Articular chondrocyte of knee joint (primary cell): ENCODE measurements around the gene CATSPERZ. TPM values are rescaled to one million over a fixed set of nuclear protein-coding genes. Genes with fewer than 3 reads are reported as not detected.

Experiments used
- small RNA-seq: library from RNA; depleted of rRNA; stranded (forward); fragments of <200 nt; gene quantifications from one replicate; pipeline ENCODE3, GENCODE V24; 2012
- total RNA-seq: library from RNA; depleted of rRNA; stranded (reverse); fragments of >200 nt; gene quantifications from 2 replicates; pipeline ENCODE4 v1.2.3, GENCODE V29; 2012

Gene CATSPERZ, protein sequence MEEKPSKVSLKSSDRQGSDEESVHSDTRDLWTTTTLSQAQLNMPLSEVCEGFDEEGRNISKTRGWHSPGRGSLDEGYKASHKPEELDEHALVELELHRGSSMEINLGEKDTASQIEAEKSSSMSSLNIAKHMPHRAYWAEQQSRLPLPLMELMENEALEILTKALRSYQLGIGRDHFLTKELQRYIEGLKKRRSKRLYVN
- total RNA-seq, result 0.13 TPM in 1 of 2 replicates, not detected in the other

DNA sequence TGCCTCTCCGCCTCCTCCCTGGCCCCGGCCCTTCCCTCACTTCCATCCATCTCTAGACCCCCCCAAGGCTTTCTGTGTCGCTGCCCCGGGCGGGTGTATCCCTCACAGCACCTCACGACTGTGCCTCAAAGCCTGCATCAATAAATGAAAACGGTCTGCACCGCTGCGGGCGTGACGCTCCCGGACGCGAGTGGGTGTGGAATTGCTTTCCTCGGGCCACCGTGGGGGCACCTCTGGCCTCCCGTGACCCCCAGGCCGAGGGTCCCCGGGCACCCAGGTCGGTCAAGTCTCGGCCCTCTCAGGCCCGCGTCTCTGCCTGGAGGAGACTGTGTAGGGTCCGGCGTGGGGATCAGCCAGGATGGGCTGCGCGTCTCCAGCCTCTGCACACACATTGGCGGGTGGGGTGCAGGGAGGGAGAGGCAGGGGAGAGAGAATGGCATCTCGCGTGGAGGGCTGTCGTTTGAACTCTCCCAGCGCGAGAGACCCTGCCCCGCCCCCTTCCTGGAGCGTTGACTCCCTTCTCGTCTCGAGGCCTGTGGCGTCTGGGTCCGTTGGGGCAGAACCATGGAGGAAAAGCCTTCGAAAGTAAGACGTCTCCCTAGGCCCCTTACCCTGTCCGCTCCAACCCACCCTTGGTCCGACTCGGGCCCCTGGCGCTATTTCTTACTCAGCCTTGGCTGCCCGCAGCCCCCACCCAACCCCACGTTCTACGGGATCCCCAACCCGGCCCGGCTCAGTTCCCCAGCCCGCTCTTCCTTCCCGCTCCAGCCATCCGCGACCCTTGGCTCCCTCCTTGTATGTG, at the start of gene CATSPERZ:
CATSPERZ (plus strand) TSS at position 512 of the 802 bp plus-strand sequence; CDS start at position 565, 53 bp downstream.

DNA sequence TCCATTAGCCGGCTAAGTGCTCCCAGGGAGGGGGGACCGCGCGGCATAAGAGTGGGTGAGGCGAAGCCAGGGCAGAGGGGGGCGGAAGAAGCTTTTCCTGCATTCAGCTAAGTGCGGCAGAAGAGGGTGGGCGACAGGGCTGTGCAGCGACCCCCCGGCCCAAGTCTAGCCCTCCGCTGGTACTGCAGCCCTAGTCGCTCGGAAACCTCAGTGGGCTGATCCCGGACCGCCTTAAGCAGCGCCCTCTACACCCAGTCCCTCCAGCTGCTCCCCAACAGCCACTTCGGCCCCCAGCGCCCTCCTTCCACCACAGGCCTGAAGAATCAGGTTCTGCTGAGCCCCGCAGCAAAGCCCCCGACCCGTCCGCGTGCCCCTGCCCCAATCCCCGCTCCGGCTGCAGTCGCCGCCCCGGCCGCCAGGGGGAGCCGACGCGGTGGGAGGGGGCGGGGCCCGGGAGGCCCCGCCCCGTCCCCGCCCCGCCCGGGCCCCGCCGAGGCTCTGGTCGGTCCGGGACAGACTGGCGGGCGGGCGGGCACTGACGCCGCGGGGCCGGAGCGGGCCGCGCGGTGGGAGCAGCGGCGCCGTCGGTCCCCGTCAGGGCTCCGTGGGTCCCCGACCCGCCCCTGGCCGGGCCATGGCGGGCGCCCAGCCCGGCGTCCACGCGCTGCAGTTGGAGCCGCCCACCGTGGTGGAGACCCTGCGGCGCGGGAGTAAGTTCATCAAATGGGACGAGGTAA, 49.0 kb upstream of the CATSPERZ start, which contains the start of gene PLCB3:
PLCB3 (plus strand) TSS at position 515 of the 737 bp plus-strand sequence; CDS start at position 635, 120 bp downstream.

DNA sequence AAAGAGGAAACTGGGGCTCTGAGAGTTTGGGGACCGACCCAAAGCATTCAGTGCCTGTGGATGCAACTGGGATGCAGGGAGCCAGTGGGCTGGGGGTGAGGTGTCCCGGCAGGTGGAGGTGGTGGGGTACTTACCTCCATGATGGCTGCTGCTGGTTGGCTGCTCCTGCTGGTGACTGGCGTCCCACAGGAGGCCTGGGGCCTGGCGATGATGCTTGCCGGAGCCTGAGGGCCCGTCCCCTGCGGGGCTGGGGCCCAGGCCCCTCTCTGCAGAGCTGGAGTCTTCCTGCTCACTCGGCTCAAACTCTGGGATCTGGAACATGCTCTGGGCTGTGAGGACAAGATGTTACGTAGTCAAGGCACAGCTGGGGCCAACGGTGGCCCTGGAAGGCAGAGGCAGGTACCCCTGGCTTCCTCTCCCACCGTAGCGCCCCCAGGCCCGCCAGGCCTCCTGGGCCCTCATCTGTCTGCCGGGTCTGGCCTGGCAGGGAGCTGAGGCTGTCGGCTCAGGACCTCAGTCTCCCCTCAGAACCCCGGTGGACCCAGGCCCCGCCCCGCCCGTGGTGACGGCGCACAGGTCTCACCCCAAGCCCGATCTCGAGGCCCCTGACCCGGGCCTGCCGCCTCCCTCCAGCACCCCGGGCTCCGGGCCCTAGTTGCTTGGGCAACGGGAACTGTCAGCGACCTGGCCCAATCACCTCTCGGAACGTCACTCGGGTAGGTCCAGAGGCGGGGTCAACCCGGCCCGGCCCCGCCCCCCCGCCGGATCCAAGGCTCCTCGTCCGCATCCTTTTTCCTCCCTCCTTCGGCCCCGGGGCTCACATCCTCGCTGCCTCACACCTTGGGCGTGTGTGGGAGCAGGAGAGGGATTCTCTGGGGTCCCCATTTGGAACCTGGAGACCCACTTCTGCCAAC, 15.9 kb upstream of the CATSPERZ start, which contains the start of gene BAD:
BAD (minus strand) TSS at position 618 of the 914 bp plus-strand sequence; CDS start at position 321, 297 bp downstream.

DNA sequence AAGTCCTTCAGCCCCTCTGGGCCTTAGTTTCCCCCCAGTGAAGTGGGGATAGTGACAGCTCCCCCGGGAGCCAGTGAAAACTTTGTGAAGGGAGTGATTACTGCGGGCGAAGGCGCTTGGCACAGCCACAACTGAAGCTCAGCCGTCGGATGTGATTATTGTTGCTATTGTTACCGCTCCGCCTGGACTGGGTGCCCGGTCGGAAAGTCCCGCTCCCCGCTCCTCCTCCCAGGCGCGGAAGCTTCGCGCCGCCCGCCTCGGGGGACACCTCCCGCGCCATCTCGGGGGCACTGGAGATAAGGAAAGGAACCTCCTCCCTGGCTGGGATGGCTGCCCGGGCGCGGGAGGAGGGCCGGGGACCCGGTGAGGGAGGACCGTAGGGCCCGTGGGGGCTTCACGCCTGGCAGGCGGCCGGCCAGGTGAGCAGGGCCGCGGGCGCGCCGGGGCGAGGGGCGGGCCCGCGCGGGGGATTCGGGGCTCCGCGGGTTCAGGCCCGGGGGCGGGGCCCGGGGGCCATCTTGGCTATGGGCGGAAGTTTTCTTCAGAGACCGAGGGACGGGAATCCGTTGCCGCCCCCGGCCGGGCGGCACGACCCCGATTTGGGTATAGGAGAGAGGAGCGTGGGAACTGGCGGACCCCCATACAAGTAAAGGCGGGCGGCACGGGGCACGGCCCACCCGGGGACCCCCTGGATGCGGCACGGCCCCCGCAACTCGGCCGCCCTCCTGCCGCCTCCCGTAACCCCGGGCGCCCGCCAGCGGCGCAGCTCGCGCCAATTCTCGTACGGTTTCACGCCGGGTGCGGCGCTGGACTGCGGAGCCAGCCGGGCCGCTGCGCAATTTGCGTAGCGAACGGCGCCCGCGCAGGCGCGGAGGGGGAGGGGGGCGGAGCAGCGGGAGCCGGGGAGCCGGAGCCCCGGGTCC, 14.9 kb upstream of the CATSPERZ start, which contains the start of gene GPR137:
GPR137 (plus strand) TSS at position 887 of the 923 bp plus-strand sequence. CDS start 677 bp downstream, outside the sequence.

DNA sequence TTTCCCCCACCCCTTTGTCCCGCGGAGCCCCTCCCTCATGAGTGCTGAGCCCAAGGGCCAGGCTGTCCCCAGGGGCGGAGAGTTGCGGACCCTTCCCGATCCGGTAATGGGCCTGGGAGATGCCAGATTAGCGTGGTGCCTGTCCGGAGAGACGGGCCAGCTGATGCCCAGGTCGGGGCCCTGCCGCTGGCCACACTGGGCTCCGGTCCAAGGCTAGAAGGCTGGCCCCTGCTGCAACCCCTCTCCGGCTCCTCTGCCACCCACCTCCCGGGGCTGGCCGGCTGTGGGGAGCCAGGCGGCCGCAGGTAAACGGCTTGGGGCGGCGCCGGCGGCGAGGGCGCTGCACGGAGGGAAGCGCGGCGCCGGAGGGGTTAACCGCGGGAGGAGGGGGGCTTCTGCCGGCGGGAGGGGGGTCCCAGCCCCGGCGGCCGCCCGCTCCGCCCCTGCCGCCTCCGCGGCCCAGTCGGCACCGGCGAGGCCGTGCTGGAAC, 8.9 kb upstream of the CATSPERZ start, which contains the start of gene KCNK4:
KCNK4 (plus strand) TSS at position 41 of the 490 bp plus-strand sequence. CDS start 1,717 bp downstream, outside the sequence.

DNA sequence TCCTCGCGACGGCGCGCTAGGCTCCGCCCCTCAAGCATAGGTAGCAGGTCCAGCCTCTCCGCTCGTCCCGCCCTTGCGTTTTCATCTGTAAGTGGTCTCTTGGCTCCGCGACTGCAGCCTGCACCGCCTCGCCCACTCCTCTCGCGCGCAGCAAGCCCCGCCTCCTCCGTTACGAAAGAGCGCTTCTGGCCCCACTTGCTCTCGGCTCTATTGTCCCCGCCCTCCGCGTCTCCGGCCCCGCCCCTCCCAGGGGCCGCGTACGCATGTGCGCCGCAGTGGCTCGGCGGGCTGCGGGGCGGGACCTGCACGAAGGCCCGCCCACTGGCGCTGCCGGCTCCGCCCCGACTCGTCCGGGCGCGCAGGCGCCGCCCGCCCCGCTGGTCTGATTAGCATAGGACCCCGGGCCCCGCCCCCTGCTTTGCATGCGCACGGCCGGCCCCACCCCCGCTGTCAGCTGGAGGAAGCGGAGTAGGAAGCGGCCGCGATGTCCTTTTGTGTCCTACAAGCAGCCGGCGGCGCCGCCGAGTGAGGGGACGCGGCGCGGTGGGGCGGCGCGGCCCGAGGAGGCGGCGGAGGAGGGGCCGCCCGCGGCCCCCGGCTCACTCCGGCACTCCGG, 5.0 kb downstream of the CATSPERZ start, which contains the start of gene ESRRA:
ESRRA (plus strand) TSS at position 450 of the 616 bp plus-strand sequence. CDS start 1,656 bp downstream, outside the sequence.

DNA sequence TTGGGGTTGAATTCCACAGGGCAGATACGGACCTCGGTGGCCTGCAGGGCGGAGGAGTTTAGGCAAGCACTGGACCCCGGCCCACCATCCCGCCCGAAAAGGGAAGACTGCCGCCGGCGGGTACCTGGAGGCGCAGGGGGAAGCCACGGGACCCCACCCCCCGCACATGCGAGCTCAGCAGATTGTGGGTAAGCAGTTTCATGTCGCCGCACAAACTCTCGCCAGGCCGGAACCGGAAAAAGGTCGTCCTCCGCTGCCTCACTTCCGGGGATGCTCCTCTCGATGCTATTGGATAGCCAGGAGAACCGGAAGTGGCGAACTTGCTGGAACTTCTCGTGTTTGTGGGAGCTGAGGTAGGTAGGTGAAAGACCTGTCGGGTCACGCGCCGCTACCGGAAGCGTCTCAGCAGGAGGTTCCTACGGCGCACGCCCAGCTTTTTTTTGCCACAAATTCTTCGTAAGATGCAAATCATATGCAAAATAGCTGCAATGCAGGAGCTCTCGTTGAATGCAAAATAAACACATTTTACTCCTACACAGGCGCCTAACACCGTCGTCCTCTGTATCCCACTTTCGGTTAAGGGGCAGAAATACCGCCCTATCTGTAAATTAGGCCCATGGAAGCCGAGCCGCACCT, 17.3 kb downstream of the CATSPERZ start, which contains the start of gene TRMT112:
TRMT112 (minus strand) TSS at position 235 of the 636 bp plus-strand sequence; CDS start at position 202, 33 bp downstream.

DNA sequence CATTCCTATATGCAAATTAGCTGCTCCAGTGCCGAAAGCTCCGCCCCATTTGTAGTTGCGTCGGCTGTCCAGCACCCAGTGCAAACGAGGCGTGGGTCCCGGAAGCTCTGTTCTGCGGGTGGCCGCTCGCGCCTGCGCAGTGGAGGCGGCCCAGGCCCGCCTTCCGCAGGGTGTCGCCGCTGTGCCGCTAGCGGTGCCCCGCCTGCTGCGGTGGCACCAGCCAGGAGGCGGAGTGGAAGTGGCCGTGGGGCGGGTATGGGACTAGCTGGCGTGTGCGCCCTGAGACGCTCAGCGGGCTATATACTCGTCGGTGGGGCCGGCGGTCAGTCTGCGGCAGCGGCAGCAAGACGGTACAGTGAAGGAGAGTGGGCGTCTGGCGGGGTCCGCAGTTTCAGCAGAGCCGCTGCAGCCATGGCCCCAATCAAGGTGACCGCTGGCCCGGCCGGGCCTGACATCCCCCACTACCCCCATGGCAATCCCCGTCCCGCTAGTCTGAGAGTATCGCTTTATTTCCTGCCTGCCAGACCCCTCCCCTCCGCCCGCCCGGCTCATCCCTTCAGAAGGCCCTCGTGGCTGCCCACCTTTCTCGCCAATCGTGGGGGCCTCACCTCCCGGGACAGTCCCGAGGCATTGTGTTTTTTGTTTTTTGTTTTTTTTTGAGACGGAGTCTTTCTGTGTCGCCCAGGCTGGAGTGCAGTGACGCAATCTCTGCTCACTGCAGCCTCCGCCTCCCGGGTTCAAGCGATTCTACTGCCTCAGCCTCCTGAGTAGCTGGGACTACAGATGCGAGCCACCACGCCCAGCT, 18.0 kb downstream of the CATSPERZ start, which contains the start of gene PRDX5:
PRDX5 (plus strand) TSS at position 161 of the 805 bp plus-strand sequence; CDS start at position 256, 95 bp downstream.

DNA sequence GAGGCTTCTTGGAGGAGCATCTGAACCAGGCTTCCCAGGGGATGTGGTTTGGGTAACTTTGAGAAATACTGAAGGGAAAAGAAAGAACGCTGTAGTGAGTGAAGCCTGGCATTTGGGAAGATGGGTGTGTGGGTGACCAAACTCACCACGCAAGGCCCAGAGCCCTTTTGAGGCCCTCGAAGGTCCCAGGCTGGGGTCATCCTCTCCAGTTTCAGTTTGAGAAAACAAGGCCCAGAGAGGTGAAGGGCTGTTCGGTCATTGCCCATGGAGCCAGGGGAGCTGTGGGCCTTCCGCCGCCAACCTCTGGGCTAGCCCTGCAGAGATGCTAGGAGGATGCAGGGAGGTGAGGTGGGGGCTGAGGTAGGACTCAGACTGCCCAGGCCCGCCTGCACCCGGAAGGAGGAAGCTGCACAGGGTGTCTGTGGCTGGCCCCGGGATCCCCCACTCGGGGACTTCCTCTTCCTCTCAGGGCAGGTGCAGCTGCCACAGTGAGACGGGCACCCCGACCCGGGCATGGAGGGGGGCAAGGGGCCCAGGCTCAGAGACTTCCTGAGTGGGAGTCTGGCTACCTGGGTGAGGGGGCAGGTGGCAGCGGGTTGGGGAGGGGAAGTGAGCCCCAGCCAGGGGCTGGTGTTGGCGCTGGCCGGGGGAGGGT, 39.7 kb downstream of the CATSPERZ start, which contains the start of gene CCDC88B:
CCDC88B (plus strand) TSS at position 451 of the 655 bp plus-strand sequence; CDS start at position 514, 63 bp downstream.

Small RNA genes lying within 50 kb of the gene (small RNA-seq; reads per million reads assigned to genes)
- 0.46 reads per million, percentile 9 among the genes with 10 or more reads in this experiment for gene MIR7155
- gene RF00019, result not detected

Other genes starting within 250 kb of the CATSPERZ start
- gene MACROD1, start 134.2 kb upstream of the CATSPERZ start, total RNA-seq, result 12.3 and 13.9 TPM in 2 replicates
- 84.9 and 87.6 TPM in 2 replicates for gene STIP1, start 114.2 kb upstream of the CATSPERZ start, total RNA-seq
- gene FERMT3, start 93.6 kb upstream of the CATSPERZ start, total RNA-seq, result 1.0 and 1.2 TPM in 2 replicates
- 20.8 and 29.8 TPM in 2 replicates for gene TRPT1, start 74.2 kb upstream of the CATSPERZ start, total RNA-seq
- 35.0 and 35.9 TPM in 2 replicates for gene NUDT22, start 74.1 kb upstream of the CATSPERZ start, total RNA-seq
- gene DNAJC4, start 69.8 kb upstream of the CATSPERZ start, total RNA-seq, result 9.1 and 11.8 TPM in 2 replicates
- 17.3 and 25.5 TPM in 2 replicates for gene VEGFB, start 65.8 kb upstream of the CATSPERZ start, total RNA-seq
- 32.5 and 35.7 TPM in 2 replicates for gene FKBP2, start 59.3 kb upstream of the CATSPERZ start, total RNA-seq
- 104 and 126 TPM in 2 replicates for gene PPP1R14B, start 53.4 kb upstream of the CATSPERZ start, total RNA-seq
- gene PLCB3, start 48.8 kb upstream of the CATSPERZ start, total RNA-seq, result 19.5 and 20.3 TPM in 2 replicates
- 61.0 and 65.3 TPM in 2 replicates for gene BAD, start 15.7 kb upstream of the CATSPERZ start, total RNA-seq
- 10.6 and 11.1 TPM in 2 replicates for gene GPR137, start 14.5 kb upstream of the CATSPERZ start, total RNA-seq
- 0.11 TPM in 1 of 2 replicates, not detected in the other for gene KCNK4, start 9.1 kb upstream of the CATSPERZ start, total RNA-seq
- 17.6 and 18.7 TPM in 2 replicates for gene ESRRA, start 5.2 kb downstream of the CATSPERZ start, total RNA-seq
- gene TRMT112, start 17.2 kb downstream of the CATSPERZ start, total RNA-seq, result 109 and 165 TPM in 2 replicates
- 218 and 224 TPM in 2 replicates for gene PRDX5, start 17.8 kb downstream of the CATSPERZ start, total RNA-seq
- gene CCDC88B, start 39.8 kb downstream of the CATSPERZ start, total RNA-seq, result 0.26 and 0.86 TPM in 2 replicates
- gene RPS6KA4, start 58.8 kb downstream of the CATSPERZ start, total RNA-seq, result 26.3 and 38.2 TPM in 2 replicates